HG03558 (cell line): ENCODE measurements around the gene FAM50A.

Experiments used
- ATAC-seq: cut with Tn5 transposase; IDR thresholded peaks from one replicate; pipeline ENCODE4 v1.9.1; 2021; ENCODE audit warnings: moderate number of reproducible peaks; ENCODE audit not compliant: unreplicated experiment; ENCODE audit errors: extremely low read depth

FAM50A gene

DNA sequence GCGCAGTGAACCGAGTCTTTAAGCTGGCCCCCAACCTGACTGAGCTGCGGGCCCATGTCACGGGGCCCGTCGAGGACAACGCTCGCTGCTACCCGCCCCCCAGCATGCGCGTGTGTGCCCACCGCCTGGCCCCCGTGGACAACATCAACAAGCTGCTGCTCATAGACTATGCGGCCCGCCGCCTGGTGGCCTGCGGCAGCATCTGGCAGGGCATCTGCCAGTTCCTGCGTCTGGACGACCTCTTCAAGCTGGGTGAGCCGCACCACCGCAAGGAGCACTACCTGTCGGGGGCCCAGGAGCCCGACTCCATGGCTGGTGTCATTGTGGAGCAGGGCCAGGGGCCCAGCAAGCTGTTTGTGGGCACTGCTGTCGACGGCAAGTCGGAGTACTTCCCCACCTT lies 16.4 kb downstream of the FAM50A start:
- ATAC-seq, result no peak

DNA sequence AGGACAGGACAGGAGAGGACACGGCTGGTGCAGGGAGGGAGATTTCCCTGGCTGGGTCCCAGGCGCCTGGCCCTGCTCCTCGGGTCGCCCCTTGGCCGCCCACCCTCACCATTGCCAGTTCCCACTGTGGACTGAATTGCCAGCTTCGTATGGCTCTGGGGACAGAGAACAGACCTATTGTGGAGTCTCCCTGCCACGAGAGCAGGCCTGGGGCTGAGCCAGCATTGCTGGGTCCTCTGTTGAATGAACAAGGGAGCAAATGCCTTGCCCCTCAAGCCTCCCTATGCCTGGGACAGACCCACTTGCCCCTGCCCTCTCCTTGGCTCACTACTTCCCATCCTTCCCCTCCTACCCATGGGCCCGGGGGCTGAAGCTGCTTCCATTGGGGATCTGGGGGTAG lies 18.5 kb downstream of the FAM50A start:
- ATAC-seq, result no peak

DNA sequence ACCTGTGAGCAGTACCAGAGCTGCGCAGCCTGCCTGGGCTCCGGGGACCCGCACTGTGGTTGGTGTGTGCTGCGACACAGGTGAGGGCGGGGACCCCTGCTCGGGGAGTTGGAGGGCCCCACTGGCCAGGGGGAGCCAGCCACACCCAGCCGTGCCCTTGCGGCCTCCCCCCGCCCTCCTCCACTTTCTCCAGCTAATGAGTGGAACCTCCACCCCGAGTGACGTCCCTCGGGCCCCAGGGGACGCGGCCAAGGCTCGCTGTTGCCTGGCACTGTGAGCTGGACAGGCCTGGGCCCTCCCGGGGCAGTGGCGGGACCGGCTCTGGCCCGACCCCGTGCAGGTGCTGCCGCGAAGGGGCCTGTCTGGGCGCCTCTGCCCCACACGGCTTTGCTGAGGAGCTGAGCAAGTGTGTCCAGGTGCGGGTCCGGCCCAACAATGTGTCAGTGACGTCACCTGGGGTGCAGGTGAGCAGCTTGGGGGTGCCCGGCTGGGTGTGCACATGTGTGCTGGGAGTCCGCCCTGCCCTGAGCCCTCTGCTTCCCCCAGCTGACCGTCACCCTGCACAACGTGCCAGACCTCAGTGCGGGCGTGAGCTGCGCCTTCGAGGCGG lies 19.8 kb downstream of the FAM50A start:
- no peak for ATAC-seq

DNA sequence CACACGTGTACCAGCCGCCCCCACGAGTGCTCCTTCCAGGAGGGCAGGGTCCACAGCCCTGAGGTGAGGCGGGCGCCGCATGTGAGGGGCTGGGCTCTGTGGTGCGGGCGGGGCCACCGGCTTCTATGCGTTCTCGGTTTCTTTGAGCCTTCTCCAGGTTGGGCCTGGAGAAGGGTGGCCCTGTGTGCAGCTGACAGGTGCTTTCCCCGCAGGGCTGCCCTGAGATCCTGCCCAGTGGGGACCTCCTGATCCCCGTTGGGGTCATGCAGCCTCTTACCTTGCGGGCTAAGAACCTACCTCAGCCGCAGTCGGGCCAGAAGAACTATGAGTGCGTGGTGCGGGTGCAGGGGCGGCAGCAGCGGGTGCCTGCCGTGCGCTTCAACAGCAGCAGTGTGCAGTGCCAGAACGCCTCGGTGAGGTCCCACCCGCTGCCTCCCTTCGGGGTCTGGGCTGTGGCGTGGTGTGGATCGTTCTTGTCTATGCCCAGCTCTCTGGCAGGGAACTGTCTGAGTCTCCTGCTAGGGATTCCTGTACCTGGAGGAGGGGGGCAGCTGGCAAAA lies 20.9 kb downstream of the FAM50A start:
- ATAC-seq, result no peak

DNA sequence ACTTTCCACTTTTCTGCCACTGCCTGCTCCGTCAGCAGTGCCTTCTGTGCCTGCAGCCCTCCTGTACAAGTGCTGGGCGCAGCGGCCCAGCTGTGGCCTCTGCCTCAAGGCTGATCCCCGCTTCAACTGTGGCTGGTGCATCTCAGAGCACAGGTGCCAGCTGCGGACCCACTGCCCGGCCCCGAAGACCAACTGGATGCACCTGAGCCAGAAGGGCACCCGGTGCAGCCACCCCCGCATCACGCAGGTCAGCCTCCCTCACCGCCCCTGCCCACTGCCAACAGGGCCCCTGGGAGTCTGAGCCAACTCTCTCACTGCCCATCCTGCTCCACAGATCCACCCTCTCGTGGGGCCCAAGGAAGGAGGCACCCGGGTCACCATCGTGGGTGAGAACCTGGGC lies 21.7 kb downstream of the FAM50A start:
- no peak for ATAC-seq

DNA sequence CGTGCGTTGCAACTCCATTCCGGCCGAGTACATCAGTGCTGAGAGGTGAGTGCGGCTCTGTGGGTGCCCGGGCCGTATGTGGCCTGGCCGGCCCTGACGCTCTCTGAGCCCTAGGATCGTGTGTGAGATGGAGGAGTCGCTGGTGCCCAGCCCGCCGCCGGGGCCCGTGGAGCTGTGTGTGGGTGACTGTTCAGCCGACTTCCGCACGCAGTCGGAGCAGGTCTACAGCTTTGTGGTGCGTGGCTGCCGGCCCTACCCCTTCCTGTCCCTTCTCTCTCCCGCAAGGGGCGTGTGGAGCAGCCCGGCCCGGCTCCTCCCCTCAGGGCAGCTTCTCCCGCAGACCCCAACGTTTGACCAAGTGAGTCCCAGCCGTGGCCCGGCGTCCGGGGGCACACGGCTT lies 22.1 kb downstream of the FAM50A start:
- no peak for ATAC-seq

DNA sequence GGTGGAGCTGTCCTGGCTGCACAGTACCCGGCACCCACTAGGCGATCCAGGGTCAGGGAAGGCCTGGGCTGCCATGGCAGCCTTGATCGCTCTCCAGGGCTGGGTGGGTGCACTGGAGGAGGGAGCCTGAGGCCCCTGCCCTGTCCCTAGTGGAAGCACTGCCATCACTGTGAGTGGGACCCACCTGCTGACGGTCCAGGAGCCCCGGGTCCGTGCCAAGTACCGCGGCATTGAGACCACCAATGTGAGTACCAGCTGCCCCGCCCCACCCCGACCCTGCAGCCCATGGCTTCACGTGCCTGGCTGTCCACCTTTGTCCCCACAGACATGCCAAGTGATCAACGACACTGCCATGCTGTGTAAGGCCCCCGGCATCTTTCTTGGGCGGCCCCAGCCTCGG lies 23.0 kb downstream of the FAM50A start:
- ATAC-seq, result no peak

DNA sequence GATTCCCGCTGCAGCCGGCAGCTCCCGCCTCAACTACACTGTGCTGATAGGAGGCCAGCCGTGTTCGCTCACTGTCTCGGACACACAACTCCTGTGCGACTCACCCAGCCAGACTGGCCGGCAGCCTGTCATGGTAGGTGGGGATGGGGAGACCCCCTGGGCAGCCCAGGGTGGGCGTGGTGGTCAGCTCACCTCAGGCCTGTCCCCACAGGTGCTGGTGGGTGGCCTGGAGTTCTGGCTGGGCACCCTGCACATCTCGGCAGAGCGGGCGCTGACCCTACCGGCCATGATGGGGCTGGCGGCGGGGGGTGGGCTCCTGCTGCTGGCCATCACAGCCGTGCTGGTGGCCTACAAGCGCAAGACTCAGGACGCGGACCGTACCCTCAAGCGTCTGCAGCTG lies 23.6 kb downstream of the FAM50A start:
- ATAC-seq, result no peak

DNA sequence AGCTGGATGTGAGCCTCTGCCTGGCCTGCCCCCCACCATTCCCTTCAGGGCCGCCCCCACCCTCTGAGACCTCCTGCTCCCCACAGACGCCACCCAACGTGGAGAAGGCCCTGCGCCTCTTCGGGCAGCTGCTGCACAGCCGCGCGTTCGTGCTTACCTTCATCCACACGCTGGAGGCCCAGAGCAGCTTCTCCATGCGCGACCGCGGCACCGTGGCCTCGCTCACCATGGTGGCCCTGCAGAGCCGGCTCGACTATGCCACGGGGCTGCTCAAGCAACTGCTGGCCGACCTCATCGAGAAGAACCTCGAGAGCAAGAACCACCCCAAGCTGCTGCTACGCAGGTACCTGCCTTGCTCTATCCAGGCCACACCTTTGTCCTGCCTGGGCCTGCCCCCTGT lies 24.3 kb downstream of the FAM50A start:
- no peak for ATAC-seq

DNA sequence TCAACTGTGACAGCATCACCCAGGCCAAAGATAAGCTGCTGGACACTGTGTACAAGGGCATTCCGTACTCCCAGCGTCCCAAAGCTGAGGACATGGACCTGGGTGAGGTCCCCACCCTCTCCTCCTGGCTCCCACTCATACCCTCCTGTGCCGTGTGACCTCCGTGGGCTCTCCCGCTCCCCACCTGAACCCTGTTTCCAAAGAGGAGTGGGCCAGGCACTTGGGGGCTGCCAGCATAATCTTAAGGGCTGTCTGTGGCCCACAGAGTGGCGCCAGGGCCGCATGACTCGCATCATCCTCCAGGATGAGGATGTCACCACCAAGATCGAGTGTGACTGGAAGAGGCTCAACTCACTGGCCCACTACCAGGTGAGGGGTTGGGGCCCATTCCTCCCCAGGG lies 25.2 kb downstream of the FAM50A start:
- ATAC-seq, result no peak

DNA sequence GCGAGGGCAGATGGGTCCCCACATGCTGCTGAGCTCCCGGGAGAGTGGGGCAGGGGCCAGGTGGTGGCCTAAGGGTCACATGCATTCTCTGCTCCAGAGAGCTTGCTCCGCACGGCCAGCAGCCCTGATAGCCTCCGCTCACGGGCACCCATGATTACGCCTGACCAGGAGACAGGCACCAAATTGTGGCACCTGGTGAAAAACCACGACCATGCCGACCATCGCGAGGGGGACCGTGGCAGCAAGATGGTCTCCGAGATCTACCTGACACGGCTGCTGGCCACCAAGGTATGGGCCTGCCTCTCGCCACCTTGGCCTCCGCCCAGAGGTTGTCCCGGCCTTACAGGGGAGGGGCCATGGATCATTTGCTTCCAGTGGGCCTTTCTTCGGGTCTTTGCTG lies 25.9 kb downstream of the FAM50A start:
- no peak for ATAC-seq

DNA sequence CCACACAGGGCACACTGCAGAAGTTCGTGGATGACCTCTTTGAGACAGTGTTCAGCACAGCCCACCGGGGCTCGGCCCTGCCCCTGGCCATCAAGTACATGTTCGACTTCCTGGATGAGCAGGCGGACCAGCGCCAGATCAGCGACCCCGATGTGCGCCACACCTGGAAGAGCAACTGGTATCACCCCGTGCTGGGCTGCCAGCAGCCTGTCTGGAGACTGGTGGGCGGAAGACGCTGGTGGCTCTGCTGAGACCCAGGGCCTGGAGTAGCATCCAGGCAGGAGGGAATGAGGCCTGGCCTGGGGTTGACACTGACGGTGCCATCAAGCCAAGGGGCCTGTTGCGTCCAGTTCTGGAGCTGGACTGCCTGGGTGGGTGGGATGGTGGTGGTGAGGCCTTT lies 26.5 kb downstream of the FAM50A start:
- ATAC-seq, result no peak

DNA sequence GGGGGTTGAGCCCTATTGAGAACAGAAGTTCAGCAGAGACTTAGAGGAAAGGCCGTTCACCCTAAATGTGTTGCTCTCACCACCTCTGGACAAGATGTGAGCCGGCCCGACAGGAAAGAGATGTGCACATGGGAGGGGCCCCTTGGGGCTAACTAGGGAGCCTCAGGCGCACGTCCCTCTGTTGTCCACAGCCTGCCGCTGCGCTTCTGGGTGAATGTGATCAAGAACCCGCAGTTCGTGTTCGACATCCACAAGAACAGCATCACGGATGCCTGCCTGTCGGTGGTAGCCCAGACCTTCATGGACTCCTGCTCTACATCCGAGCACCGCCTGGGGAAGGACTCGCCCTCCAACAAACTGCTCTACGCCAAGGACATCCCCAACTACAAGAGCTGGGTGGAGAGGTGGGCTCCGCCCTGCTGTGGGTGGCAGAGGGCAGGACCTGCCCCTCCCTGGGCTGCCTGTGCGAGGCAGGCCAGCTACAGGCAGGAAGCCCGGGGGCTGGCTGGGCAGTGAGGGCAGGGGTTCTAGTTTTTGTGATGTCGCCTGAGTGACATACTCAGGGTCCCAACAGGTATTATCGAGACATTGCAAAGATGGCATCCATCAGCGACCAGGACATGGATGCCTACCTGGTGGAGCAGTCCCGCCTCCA lies 27.1 kb downstream of the FAM50A start:
- ATAC-seq, result no peak

DNA sequence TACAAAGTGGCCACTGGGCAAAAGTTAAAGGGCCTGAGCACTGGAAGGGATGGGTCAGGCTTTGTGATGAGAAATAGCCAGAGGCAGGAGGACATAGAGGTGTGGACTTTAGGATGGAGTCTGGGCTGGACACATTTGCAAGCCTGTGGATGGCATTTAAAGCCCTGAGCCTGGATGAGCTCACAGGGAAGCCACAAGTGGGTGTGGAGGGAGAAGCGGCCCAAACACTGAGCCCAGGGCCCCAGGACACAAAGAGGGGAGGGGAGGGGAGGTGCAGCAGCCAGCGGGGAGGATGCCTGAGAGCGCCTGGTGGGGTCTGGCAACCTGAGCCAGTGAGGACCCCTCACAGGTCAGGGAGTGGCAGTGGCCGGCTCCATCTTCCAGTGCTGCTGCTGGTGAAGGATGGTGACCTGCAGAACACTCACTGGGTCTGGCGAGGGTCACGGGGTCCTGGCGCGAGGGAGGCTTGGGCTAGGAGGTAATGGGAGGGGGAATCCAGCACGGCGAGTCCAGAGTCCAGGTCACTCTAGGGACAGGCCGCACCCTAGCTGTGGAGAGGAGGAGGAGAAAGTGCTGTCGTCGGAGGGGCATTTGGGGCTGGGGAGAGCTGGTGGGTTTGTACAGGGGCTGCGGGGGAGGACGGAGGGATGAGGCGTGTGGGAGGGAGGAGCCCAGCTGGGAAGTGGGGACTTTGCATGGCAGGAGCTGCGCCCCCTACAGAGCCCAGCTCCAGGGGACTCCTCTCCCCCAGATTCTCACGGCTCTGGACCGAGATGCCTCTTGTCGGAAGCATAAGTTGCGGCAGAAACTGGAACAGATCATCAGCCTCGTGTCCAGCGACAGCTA lies 28.1 kb downstream of the FAM50A start:
- no peak for ATAC-seq

DNA sequence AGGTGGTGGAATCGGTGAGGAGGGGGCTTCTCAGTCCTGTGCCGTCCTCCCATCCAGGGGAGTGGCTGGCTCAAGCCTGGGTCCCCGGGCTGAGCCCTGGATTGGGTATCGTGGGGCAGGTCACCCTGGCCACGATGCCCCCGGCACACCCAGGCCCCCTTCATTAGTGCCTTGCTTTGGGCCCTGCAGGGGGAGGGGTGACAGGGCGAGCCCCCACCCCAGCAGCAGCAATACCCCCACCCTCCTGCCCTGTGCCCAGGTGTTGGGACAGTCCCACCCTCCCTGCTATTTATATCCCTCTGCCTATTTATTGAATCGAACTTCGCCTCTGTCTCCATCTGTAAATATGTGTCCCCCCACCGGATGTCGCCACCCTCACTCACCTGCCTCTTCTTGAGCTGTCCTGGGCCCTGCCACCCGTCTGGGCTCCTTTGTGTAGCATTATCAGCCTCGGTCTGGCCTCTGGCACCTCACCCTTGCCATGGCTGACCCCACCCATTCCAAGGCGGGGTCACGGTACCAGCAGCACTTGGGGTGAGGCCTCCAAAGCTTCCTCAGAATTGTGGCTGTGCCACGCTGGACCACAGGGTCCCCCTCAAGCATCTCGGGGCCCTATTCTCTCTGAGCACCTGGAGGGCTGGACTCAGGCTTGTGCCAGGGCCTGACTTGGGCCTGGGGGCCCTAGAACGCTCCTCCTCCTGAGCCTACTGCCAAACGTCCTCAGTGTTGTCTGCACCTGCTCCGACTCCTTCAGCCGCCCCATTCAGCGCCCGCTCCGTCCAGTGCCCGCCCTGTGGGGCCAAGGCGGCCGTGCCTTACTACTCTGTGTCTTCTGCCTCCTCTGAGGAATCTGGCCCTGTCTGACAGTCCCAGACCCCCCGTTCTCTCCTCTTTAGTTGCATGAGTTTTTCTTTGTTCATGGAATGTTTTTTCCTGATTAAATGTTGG lies 29.0 kb downstream of the FAM50A start:
- no peak for ATAC-seq

DNA sequence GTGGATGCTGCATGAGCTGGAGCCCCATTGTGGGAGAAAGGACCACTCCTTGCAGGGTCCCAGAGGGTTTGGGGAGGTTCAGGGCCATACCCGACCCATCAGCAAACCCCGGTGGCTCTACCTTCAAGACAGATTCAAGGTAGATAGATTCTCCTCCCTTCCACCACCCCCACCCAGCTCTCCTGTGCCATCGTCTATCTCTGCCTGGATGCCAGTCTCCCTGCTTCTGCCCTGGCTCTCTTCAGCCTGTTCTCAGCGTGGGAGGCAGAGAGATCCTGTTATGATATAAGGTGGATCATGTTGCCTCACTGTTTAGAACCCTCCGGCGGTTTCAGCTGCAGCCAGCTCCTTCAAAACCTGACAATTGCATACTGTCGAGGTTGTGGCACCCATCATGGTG lies 29.7 kb downstream of the FAM50A start:
- ATAC-seq, result no peak

DNA sequence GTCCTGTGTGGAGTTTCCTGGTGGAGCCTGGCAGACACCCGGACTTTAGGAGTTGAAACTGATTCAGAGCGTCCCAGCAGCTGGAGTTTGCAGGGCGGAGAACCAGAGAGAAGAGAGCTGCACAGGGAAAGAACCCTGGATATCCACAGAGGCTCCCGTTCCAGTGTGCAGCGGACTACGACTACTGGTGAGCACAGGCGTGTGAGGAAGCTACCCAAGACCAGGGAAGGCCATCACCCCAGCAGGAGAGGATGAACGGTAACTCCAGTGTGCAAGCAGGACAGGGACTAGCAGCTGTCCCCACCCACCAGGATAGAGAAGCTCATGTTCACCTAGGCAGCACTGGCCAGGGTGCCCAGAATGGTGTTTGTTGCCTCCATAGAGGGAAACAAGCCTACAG lies 32.9 kb downstream of the FAM50A start:
- no peak for ATAC-seq

DNA sequence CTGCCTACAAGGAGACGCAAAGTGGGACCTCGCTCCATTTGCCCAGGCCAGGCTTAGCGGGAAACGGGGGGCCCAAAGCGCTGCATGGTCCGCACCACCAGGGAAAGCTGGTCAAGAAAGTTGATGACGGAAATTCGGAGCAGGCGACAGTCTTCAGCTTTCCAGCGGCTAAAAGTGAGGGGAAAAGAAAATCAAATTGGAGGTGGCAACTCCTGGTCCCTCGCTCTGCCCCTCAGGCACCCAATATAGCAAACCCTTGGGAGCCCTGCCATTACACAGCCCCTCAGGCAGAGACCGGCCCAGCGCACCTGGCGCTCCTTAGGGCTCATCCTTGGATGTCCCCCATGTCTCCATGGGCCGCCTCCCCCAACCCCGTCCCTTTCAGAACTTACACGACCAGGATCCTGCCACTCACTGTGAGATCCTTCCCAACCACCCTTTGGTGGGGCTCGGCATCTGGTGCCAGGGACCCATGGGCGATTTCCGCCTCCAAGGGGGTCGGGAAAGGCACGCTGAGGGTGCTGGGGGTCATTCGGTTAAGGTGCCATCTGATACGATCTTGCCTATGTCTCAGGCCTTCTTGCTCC lies 34.0 kb downstream of the FAM50A start:
- no peak for ATAC-seq

DNA sequence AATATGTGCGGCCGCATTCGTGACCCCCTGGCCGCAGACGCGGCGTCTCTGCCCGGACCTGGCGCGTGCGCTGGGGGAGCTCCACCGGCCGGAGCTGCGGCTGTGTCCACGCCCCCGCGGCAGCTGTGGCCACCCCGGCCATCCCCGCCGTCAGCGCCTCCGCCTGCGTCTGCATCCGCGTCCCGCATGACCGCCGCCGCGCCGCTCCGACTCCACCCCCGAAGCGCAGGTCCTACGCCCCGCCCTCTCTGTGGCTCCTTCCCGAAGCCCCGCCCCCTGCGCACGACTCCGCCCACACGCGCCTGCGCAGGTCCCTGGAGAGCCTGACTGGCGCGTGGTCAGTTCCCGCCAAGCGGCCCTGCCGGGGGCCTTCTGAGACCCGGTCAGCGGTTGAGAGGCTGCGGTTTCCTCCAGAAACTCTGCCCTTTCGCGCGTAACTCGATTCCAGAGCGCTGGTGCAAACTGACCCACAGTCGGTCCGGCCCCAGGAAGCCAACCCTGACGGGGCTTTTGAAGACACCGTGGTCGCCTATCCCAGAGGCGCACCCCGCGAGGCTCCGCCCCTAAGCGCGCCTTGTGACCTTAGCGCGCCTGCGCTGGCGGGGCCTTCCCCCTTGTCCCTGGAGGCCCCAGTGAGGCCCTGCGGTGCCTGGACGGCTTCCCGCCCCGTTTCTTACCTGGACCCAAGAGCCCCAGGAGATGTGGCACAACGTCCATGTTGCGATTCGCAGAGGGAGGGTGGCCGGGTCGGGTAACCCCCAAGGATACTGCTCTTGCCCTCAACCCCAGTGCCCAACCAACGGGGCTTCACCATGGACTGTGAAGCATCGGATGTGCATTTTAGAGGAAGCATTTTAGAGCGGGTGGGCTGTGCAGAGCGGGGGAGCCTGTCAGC lies 35.0 kb downstream of the FAM50A start, which contains the start of gene LAGE3:
LAGE3 (minus strand) TSS at position 554 of the 895 bp plus-strand sequence; CDS start at position 188, 366 bp downstream.
- ATAC-seq, result peak; percentile 66
